ENCODE results near the gene LEMD2.

The LEMD2 gene

DNA sequence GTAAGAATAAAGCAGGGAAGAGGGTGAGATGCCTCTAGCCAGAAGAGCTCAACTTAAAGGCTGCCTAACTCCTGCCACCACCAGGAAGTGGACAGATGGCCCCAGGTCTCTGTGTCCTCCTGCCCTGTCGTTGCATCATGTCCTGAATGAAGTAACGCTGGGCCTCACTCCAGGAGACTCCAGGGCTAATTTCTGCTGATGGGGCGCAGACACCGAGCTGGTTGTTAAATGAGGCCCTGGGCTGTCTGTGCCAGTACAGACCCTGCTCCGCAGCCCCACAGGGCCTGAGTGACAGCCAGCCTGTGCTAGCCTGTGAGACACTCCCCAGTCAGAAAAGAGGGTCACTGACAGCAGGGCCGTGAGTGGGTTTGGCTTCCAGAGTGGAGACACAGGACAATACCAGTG, 48.7 kb downstream of the LEMD2 start:
- no peak for DNase-seq (ENCODE audit: low spot score)

DNA sequence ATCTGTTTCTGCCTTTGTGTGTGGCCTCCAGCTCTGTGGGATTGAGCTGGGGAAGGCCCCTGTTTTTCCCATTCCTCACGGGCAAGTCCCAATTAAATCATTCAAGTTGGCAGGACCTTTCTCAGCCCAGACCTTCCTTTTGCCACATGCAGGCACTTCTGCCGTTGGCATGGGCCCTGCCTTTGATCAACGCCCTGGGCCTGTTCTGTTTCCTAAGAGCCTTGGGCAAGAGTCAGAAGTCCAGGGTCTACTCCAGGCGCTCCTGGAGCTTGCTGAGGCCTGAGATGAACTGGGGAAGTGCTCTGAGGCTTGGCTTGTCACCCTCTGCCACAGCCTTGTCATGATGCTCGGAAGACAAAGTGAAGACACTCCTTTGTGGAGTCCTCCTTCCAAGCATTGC, 49.4 kb downstream of the LEMD2 start:
- DNase-seq (ENCODE audit: low spot score), result no peak

DNA sequence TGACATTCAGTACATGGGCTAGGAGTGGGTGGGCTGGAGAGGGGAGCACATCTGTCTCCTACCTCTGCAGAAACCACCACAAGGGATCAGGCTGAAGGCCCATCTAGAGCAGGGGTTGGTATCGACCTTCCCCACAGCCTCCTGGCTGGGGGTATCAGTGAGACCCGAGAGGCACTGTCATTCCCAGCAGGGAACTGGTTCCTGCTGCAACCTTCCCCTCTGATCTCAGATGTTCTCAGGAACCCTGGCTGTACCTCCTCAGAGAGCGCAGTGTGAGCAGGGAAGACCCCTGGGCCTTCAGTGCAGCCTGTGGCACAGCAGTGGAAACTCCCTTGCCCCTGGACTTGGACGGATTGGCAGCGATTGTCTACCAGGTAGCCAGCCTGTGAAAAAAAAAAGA, 50.1 kb downstream of the LEMD2 start:
- no peak for DNase-seq (ENCODE audit: low spot score)

DNA sequence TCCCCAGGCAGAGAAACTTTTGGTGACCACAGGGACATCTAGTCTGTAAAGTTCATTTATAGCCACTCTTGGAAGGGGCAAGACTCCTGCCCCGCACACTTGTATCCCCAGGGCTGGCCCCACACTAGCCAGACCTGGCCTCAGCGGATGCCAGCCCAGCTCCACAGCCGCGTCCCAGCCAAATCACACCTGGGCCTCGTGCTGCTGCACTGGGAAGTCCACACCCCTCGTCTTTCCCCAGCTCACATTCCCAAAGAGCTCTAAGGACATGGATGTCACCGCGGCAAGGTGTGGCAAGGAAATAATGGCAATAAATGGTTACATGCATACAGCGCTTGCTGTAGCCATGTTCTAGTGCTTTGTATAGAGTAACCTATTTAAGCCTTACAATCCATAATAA, 50.8 kb downstream of the LEMD2 start:
- no peak for DNase-seq (ENCODE audit: low spot score)

DNA sequence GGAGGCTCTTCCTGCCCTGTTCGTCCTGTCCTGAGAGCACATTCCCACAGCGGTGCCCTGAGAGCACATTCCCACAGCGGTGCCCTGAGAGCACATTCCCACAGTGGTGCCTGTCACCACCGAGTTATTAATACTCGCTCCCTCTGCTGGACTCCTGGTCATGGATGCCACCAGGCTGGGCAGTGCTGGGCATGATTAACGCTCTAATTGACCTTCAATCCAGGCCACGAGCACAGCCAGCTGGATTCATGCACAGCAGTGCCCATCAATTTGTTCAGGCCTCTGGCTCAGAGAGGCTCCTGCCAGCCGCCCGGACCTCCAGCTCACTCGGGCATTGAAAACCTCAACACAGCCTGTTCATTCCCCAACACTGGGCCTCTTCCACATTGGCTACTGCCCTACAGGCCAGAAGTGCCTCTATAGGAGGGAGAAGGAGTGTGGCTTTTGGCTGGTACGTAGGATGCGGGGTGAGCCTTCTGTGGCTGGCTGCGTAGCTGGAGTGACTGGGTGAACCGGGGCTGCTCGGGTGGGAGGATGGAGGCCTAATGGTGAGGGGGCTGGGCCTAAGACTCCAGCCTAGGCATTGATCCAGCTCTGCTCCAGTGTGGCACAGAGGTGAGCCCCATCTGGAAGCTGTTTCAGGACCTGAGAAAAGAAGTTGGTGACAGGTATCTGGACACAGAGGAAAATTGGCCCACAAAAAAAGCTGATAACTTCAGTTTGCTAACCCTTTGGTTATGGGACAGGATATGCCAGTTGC, 51.5 kb downstream of the LEMD2 start:
- no peak for DNase-seq (ENCODE audit: low spot score)

DNA sequence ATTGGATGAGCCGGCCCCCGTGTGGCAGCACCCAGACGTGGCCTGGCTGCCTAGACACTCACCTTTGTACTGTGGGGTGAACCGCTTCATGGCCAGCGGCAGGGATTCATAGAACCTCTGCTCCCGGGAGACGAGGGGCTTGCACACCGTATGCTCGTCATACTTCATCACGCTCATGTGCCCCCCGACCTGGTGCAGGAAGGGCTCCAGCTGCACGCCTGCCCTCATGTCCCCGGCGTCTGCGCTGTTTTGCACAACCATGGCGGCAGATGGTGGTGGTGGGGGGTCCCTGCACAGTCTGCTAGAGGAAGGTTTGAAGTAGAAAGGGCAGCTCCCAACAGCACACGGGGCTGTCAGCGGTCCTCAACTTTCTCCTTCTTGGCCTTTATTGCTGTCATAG, 53.7 kb downstream of the LEMD2 start:
- no peak for DNase-seq (ENCODE audit: low spot score)

GRCh38 chr6:33733709-33734007, 55.3 kb downstream of the LEMD2 start:
- no peak for DNase-seq (ENCODE audit: low spot score)

GRCh38 chr6:33732817-33733708, 55.9 kb downstream of the LEMD2 start:
- no peak for DNase-seq (ENCODE audit: low spot score)

DNA sequence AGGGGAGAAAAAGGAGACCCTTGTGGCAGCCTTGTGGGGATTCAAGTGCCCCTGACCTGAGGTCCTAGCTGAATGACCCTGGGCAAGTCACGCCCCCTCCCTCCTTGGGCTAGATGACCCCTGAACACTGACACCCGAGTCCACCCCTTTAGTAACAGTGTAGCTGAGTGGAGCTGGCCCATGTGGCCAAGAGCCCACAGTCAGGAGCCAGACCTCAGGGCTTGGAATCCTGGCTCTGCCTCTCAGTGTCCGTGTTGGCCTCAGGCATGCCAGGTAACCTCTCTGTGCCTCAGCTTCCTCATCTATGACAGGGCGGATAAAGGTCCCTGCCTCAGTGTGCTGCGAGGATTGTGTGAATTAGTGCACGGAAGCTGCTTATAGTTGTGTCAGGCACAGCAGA, 56.5 kb downstream of the LEMD2 start:
- no peak for DNase-seq (ENCODE audit: low spot score)

GRCh38 chr6:33731751-33732282, 57.1 kb downstream of the LEMD2 start:
- no peak for DNase-seq (ENCODE audit: low spot score)

DNA sequence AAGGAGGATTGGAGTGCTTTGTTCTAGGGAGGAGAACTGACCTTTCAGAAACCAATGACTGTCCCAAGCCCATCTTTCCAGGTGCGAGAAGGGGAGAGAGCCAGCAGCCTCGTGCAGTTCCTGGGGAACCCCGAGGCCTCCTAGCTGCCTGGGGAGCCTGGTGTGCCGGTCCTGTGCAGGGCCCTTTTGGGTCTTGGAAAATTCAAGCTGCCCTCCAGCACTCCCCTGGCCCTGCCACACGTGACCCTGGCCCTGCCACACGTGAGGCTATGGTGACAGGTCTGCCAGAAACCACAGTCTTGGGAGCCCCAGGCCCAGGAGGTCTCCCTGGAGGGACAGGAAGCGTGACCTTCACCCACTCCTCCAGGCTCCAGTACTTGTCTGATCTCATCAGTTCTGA, 57.9 kb downstream of the LEMD2 start:
- DNase-seq (ENCODE audit: low spot score), result no peak

DNA sequence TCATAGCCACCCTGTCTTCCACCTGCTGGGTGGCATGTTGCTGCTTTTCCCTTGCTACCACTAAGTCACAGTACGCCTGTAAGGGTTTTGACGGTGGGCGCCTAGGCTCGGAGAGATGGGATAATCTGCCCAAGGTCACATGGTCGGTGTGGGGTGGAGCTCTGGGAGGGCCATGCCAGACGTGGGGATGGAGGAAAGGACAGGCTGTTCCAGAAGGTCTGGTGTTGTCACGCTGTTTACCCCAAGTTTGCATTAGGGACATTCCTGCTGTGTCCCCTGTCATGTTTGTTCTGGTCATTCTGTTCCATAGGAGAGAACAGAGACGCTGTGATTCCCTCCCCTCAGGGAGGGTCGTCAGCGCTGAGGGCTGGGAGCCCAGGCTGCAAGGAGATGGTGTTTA, 58.3 kb downstream of the LEMD2 start:
- no peak for DNase-seq (ENCODE audit: low spot score)

GRCh38 chr6:33729059-33729458, 59.9 kb downstream of the LEMD2 start:
- no peak for DNase-seq (ENCODE audit: low spot score)

DNA sequence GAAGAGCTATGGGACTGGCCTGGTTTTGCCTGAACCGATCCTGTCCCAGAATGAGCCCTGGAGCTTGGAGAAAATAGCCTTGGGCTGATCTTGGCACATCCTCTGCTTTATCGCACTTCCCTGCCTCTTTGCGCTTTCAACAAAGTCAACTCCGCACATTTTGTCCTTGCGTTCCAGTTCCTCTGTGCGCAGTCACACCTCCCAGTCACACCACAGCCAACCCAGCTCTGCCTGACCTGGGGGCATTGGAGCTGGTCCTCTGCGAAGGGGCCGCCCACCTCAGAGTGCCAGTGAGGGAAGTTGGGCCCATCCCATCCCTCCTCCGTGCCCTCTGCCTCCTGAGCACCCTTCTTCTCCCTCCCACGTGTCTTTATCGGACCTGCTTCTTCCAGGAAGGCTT, 60.5 kb downstream of the LEMD2 start:
- DNase-seq (ENCODE audit: low spot score), result no peak

DNA sequence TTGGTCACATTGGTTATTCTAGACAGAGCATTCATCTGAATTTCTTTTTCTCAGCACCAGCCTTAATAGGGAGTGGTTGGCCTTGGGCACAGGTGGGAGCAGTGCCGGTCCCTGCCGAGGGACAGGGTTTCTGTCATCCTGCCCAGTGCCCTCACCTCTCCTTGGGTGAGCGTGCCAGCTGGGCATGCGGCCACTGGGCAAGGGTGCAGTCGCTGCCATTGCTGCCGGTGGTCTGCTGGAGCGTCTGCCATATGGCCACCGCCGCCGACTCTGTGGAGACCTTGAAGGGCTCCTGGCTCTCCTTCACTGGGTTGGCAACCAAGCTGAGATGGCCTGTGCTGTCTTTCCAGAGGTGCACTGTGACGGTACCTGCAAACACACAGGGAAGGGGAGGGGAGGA, 61.0 kb downstream of the LEMD2 start:
- DNase-seq (ENCODE audit: low spot score), result no peak

- DNase-seq (ENCODE audit: low spot score), result no peak
Observed at GRCh38 chr6:33727126-33727525, 61.8 kb downstream of the LEMD2 start.

DNA sequence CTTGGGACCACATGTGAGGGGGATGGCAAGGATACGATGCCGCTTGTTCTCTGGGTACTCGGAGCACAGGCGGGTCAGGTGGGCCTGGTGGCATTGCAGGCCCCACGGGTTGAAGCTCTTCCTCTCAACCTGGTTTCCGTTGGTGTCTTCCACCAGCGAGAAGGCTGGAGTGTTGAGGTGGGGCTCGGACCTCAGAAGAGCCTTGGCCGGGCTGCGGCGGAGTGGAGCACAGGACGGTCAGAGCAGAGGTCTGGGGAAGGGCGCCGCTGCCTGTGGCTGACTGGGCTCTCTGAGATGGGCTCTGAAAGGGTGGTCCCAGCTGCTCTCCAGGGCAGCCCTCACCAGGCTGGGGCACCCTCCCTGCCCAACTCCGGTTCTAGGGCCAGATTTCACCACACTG, 62.2 kb downstream of the LEMD2 start:
- no peak for DNase-seq (ENCODE audit: low spot score)

- DNase-seq (ENCODE audit: low spot score), result no peak
Observed at GRCh38 chr6:33725891-33726673, 62.8 kb downstream of the LEMD2 start.

DNA sequence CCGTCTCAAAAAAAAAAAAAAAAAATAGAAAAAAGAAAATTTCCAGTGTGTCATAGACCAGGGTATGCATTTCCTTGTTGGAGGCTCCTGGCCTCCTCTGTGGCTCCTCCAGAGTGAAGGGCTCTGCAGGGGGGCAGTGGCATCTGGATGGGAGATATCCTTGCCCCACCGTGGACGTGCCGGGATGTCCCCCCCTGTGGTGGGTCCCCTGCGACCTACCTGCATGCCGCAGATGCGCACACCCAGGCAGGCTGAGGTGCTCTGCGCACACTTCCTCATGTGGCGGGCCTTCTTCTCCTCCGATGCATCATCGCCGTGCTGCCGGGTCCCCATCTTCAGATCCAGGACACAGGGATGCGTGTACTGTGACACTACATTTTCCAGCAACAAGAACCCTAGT, 63.7 kb downstream of the LEMD2 start:
- DNase-seq (ENCODE audit: low spot score), result no peak

DNA sequence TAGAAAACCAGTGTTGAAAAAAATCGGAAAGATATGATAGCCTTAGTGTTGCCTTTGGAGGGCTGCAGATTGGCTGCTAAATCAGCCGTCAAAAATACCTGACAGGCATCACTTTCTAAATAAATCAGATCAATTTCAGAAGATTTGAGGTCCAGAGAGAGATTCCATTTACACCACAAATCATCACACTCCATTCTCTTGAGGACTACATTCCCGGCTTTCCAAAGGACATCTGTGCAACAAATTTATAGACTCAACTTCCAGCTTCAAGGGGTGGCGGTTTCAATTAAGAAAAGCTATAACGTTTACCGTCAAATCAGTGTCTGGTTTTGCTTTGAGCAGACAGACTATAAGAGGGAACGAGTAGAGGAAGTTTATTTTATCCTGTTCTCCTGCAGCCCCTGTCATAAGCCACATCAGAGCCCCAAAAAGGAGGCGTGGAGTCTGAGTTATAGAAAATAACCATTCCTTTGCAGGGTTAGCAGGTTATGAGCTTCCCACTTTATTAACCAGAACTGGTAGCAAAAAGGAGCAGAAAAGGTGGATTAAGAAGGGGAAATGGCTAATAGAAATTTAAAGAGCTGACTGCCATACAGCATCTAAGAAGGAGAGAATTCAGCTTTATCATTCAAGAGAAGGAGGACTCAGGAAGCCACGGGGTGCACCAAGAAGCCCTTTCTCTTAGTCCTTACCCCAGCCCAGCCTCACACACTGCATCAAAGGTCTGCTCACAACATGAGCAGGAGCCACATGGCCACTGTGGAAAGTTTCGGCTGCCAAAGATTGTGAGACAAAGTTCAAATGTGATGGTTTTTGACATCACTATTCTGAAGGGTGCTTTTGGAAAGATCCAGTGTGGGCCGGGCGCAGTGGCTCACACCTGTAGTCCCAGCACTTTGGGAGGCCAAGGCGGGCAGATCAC, 64.6 kb downstream of the LEMD2 start:
- DNase-seq (ENCODE audit: low spot score), result no peak
